GM18508 (cell line): ENCODE measurements around the gene PHOSPHO1.

Experiments used
- ATAC-seq: cut with Tn5 transposase; IDR thresholded peaks from one replicate; pipeline ENCODE4 v1.9.1; 2021; ENCODE audit warnings: moderate number of reproducible peaks; ENCODE audit not compliant: insufficient read depth, unreplicated experiment

PHOSPHO1 gene

DNA sequence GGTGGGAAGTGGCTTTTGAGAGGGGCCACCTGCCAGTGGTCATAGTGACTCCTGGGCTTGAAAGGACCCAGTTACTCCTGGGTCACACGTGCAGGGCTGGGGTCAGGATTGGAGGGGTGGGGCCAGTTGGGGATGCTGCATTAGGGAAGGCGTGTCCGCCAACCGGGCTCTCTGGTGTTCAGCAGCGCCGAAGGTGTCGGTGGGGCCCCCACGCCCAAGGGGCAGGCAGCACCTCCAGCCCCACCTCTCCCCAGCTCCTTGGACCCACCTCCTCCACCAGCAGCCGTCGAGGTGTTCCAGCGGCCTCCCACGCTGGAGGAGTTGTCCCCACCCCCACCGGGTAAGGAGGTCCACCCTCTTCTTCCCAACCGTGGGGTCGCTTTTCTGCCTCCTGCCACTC, 10.6 kb downstream of the PHOSPHO1 start:
- ATAC-seq: no peak

DNA sequence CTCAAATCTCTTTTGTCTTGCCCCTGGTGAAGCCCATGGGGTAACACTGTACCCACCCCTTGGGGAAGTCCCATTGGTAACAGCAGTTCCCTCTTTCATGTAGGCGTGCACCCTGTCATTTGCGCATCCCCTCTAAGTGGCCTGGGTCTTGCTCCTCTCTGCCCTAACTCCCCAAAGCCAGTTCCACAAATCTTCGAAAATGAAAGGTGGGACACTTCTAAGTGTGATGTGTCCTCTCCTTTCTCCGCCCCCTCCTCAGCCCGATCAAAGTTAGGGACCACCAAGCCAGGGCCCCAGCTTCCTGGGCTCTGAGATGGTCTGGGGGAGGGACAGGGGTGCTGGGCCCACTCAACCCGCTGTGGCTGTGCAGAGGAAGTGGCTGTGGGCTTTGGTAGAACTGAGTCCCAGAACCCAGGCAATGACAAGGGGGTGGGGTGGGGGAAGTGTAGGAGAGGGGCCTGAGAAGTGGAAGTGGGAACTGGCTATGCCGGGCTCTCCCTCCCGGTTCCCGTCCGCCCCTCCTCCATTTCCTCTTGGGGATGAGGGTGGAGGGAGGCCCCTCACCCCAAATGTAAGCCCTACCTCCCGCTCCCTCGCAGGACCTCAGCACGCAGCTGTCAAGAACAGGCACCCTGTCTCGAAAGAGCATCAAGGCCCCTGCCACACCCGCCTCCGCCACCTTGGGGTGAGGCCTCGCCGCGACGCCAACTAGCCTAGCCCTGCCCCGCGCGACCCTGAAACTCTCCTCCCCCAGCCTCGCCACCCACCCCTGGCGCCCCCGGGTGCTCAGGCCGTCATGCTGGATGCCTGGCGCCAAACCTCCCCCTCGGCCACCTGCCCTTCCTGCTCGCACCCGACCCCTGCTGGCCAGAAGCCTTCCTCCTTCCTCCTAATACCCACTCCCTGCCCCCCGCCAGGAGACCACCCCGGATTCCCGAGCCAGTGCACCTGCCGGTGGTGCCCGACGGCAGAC, 11.4 kb downstream of the PHOSPHO1 start:
- ATAC-seq: no peak

DNA sequence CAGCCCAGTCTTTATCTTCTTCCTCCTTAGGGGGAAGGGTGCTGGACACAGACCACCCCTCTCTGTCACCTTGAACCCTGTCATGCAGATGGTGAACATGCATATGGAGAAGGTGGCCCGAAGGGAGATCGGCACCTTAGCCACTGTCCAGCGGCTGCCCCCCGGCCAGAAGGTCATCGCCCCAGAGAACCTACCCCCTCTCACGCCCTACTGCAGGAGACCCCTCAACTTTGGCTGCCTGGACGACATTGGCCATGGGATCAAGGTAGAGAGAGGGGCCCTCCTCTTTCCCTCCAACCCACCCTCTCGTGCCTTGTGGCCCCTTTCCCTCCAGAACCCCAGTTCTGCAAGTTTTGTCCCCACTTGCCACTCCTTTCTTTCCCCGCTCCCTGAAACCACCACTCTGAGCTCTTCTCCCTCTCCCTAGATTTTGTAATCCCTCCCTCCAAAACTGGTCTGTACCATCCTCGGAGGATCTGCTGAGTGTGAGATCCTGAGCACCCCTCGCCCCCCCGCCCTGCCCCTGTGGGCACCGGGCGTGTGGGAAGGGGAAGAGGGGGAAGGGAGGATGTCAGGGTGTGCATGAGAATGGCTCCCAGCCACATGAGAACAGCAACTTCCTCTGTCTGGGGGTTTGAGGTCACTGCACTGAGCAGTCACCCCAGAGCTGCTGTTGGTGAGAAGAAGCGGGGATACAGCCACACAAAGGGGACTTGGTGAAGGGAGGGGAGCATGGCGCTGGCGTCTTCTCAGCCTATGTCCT, 12.8 kb downstream of the PHOSPHO1 start:
- no peak for ATAC-seq

DNA sequence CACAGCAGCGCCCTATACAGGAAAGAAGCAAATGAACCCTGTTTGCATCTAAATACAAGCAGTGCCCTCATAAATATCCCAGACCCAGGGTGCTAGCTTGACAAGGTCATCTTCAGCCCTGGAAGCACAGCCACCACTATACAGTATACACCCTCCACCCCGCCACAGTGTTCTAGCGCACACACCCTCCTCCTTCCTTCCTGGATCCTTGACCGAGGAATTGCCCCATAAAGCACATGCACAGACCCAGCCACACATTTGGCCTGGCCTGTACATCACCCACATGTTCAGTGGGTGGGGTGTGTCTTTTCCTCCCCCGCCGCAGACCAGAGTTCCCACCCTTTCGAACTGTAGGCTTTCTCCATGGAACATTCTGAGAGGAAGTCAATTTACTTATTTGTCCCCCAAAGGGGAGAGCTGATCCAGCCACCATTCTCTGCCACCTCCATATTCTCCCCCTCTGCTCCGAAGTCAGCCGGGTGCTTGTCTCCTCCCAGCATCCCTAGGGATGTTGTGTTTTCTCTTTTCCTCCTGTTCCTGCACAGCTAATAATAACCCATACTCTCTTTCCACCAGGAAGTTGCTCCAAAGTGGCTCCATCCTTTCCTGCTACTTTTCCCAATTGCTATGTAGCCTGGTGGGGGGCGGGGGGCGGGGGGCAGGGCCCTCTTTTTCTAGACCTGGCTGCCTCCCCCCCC, 13.5 kb downstream of the PHOSPHO1 start:
- ATAC-seq: no peak

DNA sequence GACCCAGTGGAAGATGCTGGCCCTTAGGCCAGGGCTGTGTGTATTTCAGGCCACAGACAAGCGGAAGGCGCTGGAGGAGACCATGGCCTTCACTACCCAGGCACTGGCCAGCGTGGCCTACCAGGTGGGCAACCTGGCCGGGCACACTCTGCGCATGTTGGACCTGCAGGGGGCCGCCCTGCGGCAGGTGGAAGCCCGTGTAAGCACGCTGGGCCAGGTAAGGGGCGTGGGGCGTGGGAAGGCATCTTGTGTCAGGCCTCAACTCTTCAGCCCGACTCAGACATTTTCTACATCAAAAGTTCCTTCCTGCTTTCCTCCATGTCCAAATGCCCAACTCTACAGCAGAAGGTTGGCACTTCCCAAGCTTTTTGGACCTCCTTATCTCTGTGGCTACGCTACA, 14.1 kb downstream of the PHOSPHO1 start:
- ATAC-seq: no peak

DNA sequence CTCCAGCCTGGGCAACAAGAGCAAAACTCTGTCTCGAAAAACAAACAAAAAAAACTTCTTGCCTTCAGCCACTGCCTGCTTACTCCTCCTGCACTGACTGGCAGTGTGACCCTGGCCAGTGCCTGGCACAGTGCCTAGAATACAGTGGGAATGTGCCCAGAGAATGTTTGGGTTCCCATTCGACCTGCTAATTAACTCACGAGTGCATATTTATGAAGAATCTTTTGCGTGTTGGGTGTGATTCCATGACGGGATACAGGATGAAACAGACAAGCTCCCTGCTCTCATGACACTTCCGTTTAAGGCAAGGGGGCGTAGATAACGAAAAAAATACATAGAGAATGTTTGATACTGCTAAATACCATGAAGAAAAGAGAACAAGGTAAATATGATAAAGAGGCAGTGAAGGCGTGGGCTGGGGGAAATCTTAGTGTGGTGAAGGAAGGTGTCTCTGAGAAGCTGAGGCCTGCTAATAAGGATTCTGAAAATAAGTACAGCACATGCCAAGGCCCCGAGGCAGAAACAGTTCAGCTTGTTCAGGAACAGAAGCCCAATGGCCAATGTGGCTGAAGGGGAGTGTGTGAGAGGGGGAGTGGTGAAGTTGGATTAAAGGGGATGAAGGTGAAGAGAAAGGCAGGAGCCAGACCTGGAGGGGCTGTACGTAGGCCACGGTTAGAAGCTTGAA, 15.8 kb downstream of the PHOSPHO1 start:
- ATAC-seq: no peak

DNA sequence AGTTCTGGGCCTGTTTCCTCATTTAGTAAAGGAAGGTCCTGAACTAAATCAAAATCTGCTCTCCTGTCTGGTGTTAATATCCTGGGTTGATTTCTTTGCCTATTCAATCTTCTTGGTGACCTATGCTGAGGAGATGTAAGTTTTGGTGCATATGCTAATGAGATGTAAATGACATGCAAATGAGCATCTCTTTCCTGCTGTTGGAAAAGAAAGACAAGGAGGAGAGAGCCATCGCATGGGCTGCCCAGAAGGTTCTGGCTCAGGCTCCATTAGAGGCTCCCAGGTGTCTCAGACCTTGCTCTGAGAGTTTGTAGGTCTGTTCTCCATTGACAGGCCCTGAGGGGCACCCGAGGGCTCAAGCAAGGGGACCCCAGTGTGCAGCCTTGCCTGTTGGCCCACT, 16.7 kb downstream of the PHOSPHO1 start:
- ATAC-seq: no peak

DNA sequence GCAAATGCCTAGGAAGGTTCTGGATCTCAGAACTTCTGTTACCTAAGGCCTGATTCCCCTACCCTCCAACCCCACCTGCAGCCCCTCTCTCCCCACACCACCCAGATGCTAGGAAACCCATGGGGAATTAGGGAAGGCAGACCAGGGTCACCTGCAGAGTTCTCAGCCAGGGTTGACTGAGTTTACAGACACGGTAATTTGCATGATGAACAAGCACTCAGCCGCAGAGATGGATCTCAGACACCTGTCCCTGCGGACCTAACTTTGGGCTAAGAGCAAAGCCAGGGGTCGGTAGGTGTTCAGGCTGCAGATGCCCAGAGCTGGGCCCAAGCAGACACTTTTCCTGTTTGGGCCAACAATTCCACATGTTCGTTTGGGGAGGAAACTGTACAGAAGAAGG, 17.2 kb downstream of the PHOSPHO1 start:
- no peak for ATAC-seq

DNA sequence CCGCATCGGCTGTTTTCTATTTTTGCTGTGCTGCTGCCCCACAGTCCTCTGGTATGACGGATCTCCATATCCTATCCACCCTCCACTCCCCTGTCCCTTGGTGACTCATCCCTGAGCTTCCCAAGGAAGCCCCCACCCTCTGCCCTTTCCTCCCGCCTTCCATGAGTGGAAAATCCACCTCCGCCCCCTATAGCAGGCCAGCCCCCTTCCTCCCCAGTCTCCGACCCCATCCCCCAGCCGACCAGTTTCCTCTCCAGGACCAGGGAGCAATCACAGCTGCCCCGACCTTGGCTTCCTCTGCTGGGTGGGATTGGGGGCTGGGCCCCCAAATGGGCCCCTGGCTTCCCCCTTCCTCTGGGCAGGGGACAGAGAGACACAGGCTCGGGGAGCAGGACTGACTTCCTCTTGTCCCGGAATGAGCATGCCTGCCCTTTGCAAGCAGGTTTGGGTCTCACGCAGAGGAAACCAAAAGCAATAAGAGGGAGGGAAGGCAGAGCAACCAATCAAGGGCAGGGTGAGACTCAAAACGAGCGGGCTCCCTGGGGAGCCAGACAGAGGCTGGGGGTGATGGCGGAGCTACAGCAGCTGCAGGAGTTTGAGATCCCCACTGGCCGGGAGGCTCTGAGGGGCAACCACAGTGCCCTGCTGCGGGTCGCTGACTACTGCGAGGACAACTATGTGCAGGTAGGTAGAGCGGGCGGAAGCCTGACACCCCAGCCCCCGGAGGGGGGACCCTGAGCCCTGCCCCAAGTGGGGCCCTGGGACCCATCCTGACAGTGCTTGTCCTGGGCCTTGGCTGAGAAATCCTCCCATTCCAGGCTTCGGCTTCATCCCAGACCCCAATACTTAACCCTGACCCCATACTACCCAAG, 20.2 kb downstream of the PHOSPHO1 start, which contains the start of the genes ABI3 and GNGT2:
Gene ABI3 (plus strand): TSS at position 550 of the 872 bp plus-strand sequence. CDS start 18 bp downstream, at position 568.
Gene GNGT2 (minus strand): TSS at position 417 of the 872 bp plus-strand sequence. CDS start 3,152 bp downstream, outside the sequence.
- no peak for ATAC-seq

DNA sequence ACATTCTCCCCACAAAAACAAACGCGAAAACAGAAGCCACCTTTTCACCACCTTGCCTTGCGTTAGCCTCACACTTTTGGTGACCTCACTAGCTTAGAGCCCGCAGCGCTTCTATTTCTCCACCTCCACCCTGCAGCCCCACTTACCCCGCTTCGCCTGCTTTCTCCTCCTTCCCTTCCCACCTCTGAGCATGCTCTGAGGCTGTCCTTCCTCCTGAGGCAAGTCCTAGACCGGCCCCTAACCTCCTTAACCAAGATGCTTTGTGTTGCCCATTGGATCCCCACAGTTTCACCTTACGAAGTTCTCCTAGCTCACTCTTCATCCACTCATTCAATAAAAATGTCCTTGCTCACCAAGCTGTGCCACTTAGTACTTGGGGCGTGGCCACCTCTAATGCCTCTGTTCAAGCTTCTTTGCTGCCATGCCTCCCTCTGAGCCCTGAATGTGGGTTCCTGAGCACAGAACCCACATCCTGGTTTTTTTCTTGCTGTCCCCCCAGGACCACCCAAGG, 21.5 kb downstream of the PHOSPHO1 start:
- ATAC-seq: no peak

DNA sequence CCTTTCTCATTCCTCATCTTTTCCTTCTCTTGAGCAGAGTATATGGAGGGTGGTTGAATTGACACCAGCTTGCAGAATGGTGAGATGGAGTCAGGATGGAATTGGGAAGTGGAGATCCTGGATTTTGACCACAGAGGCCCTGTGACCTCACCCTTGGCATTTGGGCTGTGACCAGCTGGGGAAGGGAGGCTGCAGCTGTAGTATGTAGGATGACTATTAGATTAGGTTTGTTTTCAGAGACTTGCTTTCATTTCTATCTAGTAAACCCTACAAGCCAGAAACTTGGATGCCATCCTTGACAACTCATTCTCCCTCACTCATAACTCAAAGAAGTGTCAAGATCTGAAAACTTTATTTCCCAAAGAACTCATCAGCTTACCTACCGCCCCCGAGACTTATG, 26.1 kb downstream of the PHOSPHO1 start:
- ATAC-seq: no peak

DNA sequence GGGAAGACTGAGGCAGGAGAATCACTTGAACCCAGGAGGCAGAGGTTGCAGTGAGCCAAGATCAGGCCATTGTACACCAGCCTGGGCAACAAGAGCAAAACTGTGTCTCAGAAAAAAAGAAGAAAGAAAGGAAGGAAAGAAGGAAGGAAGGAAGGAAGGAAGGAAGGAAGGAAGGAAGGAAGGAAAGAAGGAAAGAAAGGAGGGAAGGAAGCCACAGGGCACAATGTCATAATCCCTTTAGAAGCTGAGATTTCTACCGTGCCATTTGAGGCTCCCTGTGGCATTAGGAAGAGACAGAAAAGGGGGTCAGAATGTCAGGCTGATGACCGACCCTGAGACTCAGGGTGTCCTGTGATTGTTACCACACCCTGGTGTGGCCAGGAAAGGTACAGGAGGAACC, 26.8 kb downstream of the PHOSPHO1 start:
- ATAC-seq: no peak

DNA sequence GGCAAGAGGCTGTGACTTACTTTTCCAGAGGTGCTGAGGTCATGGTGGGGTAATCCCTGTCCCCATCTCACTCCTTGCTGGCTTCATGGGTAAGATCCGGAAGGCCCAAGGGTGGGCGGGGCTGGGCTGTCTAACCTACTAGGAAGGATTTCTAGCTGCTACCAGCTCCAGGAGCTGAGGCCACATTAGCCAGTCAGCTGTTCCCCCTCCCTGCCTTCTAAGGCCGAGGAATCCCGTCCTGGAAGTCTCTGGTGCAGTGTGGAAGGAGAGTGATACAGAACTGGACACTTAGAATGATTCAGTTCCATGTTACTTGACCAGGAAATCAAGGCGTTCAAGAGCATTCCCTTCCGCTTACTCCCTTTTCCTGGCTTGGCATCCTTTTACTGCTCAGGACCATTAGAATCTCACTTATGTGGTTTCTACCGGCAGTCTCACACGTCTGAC, 29.1 kb downstream of the PHOSPHO1 start:
- ATAC-seq: no peak

DNA sequence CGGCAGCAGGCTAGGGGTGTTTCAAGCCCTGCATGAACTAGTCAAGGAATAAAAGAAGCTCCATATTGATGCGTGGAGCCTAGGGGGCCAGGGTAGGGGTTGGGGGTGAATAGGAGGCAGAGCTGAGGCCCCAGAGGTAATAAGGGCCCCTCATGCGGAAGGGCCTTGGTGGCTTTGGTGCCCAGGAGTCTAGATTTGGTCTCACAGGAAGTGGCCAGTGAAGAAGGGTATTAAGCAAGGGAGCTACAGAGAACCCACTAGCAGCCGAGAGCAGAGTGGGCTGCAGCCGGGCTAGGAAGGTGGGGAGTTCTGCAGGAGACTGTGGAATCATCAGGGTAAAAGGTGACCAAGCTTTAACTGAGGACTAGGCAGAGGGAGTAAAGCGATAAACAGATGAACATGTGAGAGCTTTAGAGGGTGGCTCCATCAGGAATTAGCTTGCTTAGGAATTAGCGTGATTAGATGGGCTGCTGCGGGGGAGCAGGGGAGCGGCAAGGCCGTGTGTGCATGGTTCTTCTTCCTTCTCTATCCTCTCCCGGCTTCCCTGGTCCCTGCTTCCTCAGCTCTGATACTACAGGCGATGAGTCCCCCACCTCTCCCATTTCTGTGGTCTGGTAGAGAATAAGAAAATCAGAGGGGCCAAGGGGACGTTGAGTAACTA, 30.0 kb downstream of the PHOSPHO1 start:
- no peak for ATAC-seq

DNA sequence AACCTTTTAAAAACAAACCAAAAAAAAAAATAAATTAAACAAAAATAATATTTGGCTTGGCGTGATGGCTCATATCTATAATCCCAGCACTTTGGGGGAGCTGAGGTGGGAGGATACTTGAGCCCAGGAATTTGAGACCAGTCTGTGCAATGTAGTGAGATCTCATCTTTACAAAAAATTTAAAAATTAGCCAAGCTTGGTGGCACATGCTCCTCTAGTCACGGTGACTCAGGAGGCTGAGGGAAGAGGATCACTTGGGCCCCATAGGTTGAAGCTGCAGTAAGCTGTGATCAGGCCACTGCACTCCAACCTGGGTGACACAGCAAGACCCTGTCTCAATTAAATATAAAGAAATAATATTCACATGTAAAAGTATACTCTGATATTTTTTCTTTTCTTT, 32.4 kb downstream of the PHOSPHO1 start:
- no peak for ATAC-seq

DNA sequence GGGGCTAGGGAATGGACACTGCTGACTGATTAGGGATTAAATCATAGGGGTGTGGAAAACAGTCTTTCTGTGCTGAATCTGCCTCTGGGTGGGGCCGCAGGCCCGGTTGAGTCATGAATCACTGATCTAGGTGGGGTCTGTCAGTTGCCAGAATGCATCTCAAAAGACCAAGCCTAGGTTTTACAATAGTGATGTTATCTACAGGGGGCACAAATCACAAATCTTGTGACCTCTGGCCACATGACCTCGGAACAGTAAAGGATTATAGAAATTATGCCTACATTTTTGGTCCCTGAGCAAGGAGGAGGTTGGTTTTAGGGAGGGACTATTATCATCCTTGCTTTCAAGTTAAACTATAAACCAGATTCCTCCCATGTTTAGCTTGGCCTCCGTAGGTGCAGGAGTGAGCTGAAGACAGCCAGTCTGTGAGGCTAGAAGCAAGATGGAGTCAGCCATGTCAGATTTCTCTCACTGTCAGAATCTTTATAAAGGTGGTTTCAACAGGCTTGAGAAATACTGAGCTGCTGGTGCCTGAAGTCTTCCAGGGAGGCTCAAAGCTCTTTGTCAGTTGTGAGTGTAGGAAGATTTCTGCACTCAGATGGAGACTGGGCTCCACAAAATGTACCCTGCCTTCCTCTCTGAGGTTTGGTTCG, 33.1 kb downstream of the PHOSPHO1 start:
- ATAC-seq: no peak

DNA sequence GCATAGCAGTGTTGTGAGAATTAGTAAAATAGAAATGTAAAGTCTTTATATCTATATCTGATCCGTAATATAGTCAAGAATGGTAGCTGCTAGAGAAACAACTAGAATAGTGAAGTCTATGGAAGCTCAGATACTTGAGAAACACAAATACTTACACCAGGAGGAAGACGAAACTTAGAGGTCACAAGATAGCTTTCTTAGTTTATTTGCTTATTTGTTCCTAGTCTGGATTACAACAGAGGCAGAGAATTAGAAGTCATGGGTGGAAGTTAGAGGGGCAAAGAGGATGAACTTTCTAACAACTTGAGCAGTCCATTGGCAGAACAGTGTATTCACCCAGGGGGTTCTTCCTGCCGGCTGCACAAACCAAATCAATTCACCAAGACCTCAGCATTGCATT, 34.1 kb downstream of the PHOSPHO1 start:
- no peak for ATAC-seq

DNA sequence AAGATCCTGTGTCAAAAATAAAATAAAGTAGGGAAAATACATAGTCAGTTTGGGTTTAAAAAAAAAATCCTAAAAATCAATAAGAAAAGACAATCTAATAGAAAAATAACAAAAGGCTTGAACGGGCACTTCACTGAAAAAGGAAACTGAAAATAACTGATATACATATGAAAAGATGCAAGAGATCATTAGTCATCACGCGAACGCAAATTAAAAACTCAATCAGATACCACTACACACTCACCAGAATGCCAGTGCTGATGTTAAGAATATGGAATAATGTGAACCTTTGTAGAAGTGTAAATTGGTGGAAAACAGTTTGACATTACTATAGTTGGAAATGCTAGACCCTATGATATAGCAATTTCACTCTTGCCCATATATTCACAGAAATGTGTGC, 34.8 kb downstream of the PHOSPHO1 start:
- no peak for ATAC-seq
